OCI-LY7 (cell line): ENCODE data around the gene ATL2. TPM values are rescaled to one million over a fixed set of nuclear protein-coding genes. Genes with fewer than 3 reads are reported as not detected.
A peak's percentile ranks its signal among the peaks of the same experiment; 100 is the strongest.

ENCODE experiments used
- BruUV-seq: library from RNA; stranded (reverse); fragments of 400-500 nt; replicated peaks from 2 replicates; lab custom pipeline; 2021; lab: Mats Ljungman, UMichigan
- CTCF ChIA-PET: fragments of 300-600 bp; sonication (Branson Sonifier 250); formaldehyde crosslinking; loops from one replicate; lab custom pipeline; 2022; ENCODE audit warnings: antibody characterized with exemption; ENCODE audit not compliant: unreplicated experiment; lab: Charles Lee
- POLR2A ChIA-PET: fragments of 300-600 bp; sonication (Branson Sonifier 250); formaldehyde crosslinking; loops from one replicate; lab custom pipeline; 2022; ENCODE audit warnings: antibody characterized with exemption; lab: Charles Lee
- DNase-seq: peaks from one replicate; pipeline ENCODE4 v3.0.0-alpha.2; 2015; ENCODE audit warnings: low spot score
- H2AFZ ChIP-seq: fragments of 200-600 bp; sonication (generic), shearing (Covaris generic); 2 replicates; pipeline ENCODE4 v1.6.1; 2014; ENCODE audit warnings: mild to moderate bottlenecking, antibody characterized with exemption, low read length, moderate library complexity
- H3K27ac ChIP-seq: fragments of 200-600 bp; sonication (generic); 2 replicates; pipeline ENCODE4 v1.5.1; 2014; ENCODE audit warnings: mixed run types, low read depth, mild to moderate bottlenecking, moderate library complexity, low read length, inconsistent platforms; ENCODE audit not compliant: poor library complexity, severe bottlenecking
- H3K36me3 ChIP-seq: fragments of 200-600 bp; sonication (generic); 2 replicates; pipeline ENCODE4 v1.6.1; 2014; ENCODE audit warnings: mild to moderate bottlenecking, antibody characterized with exemption, low read length, moderate library complexity, mixed read lengths; ENCODE audit not compliant: insufficient read depth
- H3K4me1 ChIP-seq: fragments of 200-600 bp; sonication (generic); 2 replicates; pipeline ENCODE4 v1.5.1; 2014; ENCODE audit warnings: mild to moderate bottlenecking, low read length; ENCODE audit not compliant: insufficient read depth, poor library complexity, severe bottlenecking
- H3K4me2 ChIP-seq: fragments of 200-600 bp; sonication (generic); 2 replicates; pipeline ENCODE4 v1.6.1; 2014; ENCODE audit warnings: mild to moderate bottlenecking, low read length
- H3K4me3 ChIP-seq: fragments of 200-600 bp; sonication (generic); 2 replicates; pipeline ENCODE4 v1.5.1; 2014; ENCODE audit warnings: mild to moderate bottlenecking, low read depth, low read length; ENCODE audit not compliant: poor library complexity, severe bottlenecking
- H3K79me2 ChIP-seq: fragments of 200-600 bp; sonication (generic); 2 replicates; pipeline ENCODE4 v1.6.1; 2016; ENCODE audit warnings: low read depth, mild to moderate bottlenecking, low read length, moderate library complexity, mixed read lengths; ENCODE audit not compliant: insufficient read depth
- H3K9me2 ChIP-seq: fragments of 200-600 bp; sonication (generic); 2 replicates; pipeline ENCODE4 v1.6.1; 2016; ENCODE audit warnings: mild to moderate bottlenecking, low read length, mixed read lengths; ENCODE audit not compliant: insufficient read depth
- H3K9me3 ChIP-seq: fragments of 200-600 bp; sonication (generic); 2 replicates; pipeline ENCODE4 v1.6.1; 2014; ENCODE audit warnings: mild to moderate bottlenecking, mixed run types, low read length, mixed read lengths
- H4K20me1 ChIP-seq: fragments of 200-600 bp; sonication (generic); 2 replicates; pipeline ENCODE4 v1.6.1; 2014; ENCODE audit warnings: mild to moderate bottlenecking, antibody characterized with exemption, low read length, moderate library complexity, mixed read lengths; ENCODE audit not compliant: insufficient read depth
- CTCF ChIP-seq: fragments of 200-600 bp; sonication (generic); conservative IDR thresholded peaks from 2 replicates; pipeline ENCODE4 v1.5.1; 2014; ENCODE audit warnings: mild to moderate bottlenecking, antibody characterized with exemption, low read length, moderate library complexity, mixed read lengths
- EZH2phosphoT487 ChIP-seq: fragments of 200-600 bp; sonication (generic); IDR thresholded peaks from 2 replicates; pipeline ENCODE4 v1.6.1; 2018; ENCODE audit warnings: low read depth, borderline replicate concordance, mild to moderate bottlenecking, mixed run types, antibody characterized with exemption, low read length, moderate library complexity, mixed read lengths
- intact Hi-C: fragments of 100-400 bp; cut with micrococcal nuclease; formaldehyde crosslinking; loops from one replicate; pipeline ENCODE4 v1.10.0; 2022; ENCODE audit not compliant: unreplicated experiment
- total RNA-seq, 2 experiments: library from RNA; depleted of rRNA in 1 of 2; stranded (reverse); fragments of >200 nt in 1 of 2; shearing (Covaris generic) in 1 of 2; gene quantifications; 2 replicates each; pipeline ENCODE4 v1.2.3, GENCODE V29; 2014 to 2022

ATL2 gene
- total RNA-seq, 2 experiments from 2014 or later = 135 to 142 TPM

GRCh38 chr2:38277245-38278116 is 99.6 kb downstream of the ATL2 start:
- H3K9me2 ChIP-seq = no peaks in the 10 kb centered on the region
- POLR2A ChIA-PET = interaction anchor here (0.5 to 0.8 kb wide), 2 partner anchors 14 to 90 kb away, joined by 3 to 5 read pairs; no protein-coding TSS in a partner anchor
- intact Hi-C loops = loop anchor here (5.0 kb wide), 1 partner anchor 880 kb away; no protein-coding TSS in a partner anchor
- H3K4me1 ChIP-seq = peaks cover 4% of the 10 kb centered on the region
- no peaks in the 10 kb centered on the region for H4K20me1 ChIP-seq
- H3K36me3 ChIP-seq = no peaks in the 10 kb centered on the region
- TF ChIP-seq EZH2phosphoT487 = no peak
- no peak for TF ChIP-seq CTCF
- H3K4me3 ChIP-seq = no peak overlapping the region
- no peak for DNase-seq
- CTCF ChIA-PET = interaction anchor here (1.0 kb wide), 1 partner anchor 14 kb away, joined by 3 read pairs; no protein-coding TSS in a partner anchor
- BruUV-seq = no TSS peak
- no peak overlapping the region for H3K4me2 ChIP-seq
- H3K27ac ChIP-seq = no peak overlapping the region
- H3K9me3 ChIP-seq = no peaks in the 10 kb centered on the region
- no peak overlapping the region for H2AFZ ChIP-seq
- H3K79me2 ChIP-seq = no peaks in the 10 kb centered on the region

- DNase-seq = peak; percentile 73
- ChIA-PET POLR2A (interaction anchor here (0.7 kb wide), 4 partner anchors 62 to 567 kb away, joined by 5 to 10 read pairs (median 6); no protein-coding TSS in a partner anchor), CTCF (interaction anchor here (0.6 to 1.0 kb wide), 2 partner anchors 233 to 249 kb away, joined by 3 read pairs; no protein-coding TSS in a partner anchor)
- H3K4me2 ChIP-seq = no peak overlapping the region
- peaks cover 4% of the 10 kb centered on the region for H3K4me1 ChIP-seq
- no peaks in the 10 kb centered on the region for H3K79me2 ChIP-seq
- intact Hi-C loops = loop anchor here (1.0 to 5.0 kb wide), 6 partner anchors 112 to 877 kb away; no protein-coding TSS in a partner anchor
- BruUV-seq = no TSS peak
- TF ChIP-seq CTCF (peak; percentile 88), EZH2phosphoT487 (no peak)
- no peaks in the 10 kb centered on the region for H3K9me2 ChIP-seq
- H3K27ac ChIP-seq = no peak overlapping the region
- no peak overlapping the region; the same call in 1 of the 2 replicates for H2AFZ ChIP-seq
- H3K4me3 ChIP-seq = no peak overlapping the region
- H3K9me3 ChIP-seq = no peaks in the 10 kb centered on the region
- no peaks in the 10 kb centered on the region for H3K36me3 ChIP-seq
- no peaks in the 10 kb centered on the region for H4K20me1 ChIP-seq
These were observed 102.5 kb downstream of the ATL2 start for GRCh38 chr2:38274286-38275276.
